Esophagus squamous epithelium (tissue), 5 donors: Measurements from ENCODE around the gene MTHFSD. TPM values are rescaled to one million over a fixed set of nuclear protein-coding genes. Genes with fewer than 3 reads are reported as not detected.
A peak's percentile ranks its signal among the peaks of the same experiment; 100 is the strongest.

Experiments
- DNase-seq: peaks from one replicate; lab custom pipeline; 2025; lab: John Stamatoyannopoulos, UW
- H3K27ac ChIP-seq, 4 donors: fragments of 200-600 bp; sonication (generic); one replicate each; pipeline ENCODE4 v1.5.1; 2016 to 2019; ENCODE audit warnings: mild to moderate bottlenecking in 1 of 4
- H3K27me3 ChIP-seq, 4 donors: fragments of 200-600 bp; sonication (generic); 1 replicate in 3 of 4; 2 replicates in 1 of 4; pipeline versions ENCODE4 v1.5.1 to v1.6.0; 2017 to 2021; ENCODE audit warnings: antibody characterized with exemption in 1 of 4
- H3K36me3 ChIP-seq, 3 donors: fragments of 200-600 bp; sonication (generic); one replicate each; pipeline ENCODE4 v1.5.1; 2016 to 2019
- H3K4me1 ChIP-seq, 3 donors: fragments of 200-600 bp; sonication (generic); one replicate each; pipeline ENCODE4 v1.5.1; 2017 to 2019
- H3K4me3 ChIP-seq, 4 donors: fragments of 200-600 bp; sonication (generic); 1 replicate in 3 of 4; 2 replicates in 1 of 4; pipeline ENCODE4 v1.5.1; 2016 to 2019; ENCODE audit warnings: mild to moderate bottlenecking in 2 of 4, moderate library complexity in 1 of 4
- H3K9me3 ChIP-seq, 3 donors: fragments of 200-600 bp; sonication (generic); one replicate each; pipeline ENCODE4 v1.5.1; 2016 to 2019
- CTCF ChIP-seq, 6 experiments: fragments of 450-650 bp in 4 of 6; fragments of 200-600 bp in 2 of 6; sonication (generic) in 2 of 6; IDR thresholded peaks; one replicate each; pipeline ENCODE4 v1.5.1; 2016 to 2019; ENCODE audit warnings: antibody characterized with exemption in 6 of 6, mild to moderate bottlenecking in 4 of 6, moderate library complexity in 4 of 6
- POLR2A ChIP-seq, 4 donors: fragments of 450-650 bp; IDR thresholded peaks; one replicate each; pipeline ENCODE4 v1.6.1; 2017; ENCODE audit warnings: antibody characterized with exemption in 4 of 4, mild to moderate bottlenecking in 4 of 4, moderate library complexity in 3 of 4
- WGBS, 2 donors: methylation state at CpG; one replicate each; pipeline ENCODE4 v1.1.5; 2018; 5-methylcytosine and 5-hydroxymethylcytosine counted together
- intact Hi-C: fragments of 100-400 bp; cut with DNase I; formaldehyde crosslinking; loops from one replicate; pipeline ENCODE4 v1.15.0; 2022
- total RNA-seq, 4 donors: library from RNA; depleted of rRNA; stranded (reverse); fragments of >200 nt; gene quantifications; one replicate each; pipeline ENCODE4 v1.1.0, GENCODE V29; 2016
- donor health status: DM: yes; HTN: yes; CAD: no.

MTHFSD gene
- total RNA-seq, 4 donors from 2014 or later = 10.7 to 17.7 (median 14.8) TPM

GRCh38 chr16:86490859-86491639, 64.0 kb downstream of the MTHFSD start:
- peaks cover 0 to 39% (median 5%) of the 10 kb centered on the region in 3 donors for H3K4me1 ChIP-seq
- H3K4me3 ChIP-seq = no peak overlapping the region
- no peak for DNase-seq
- H3K36me3 ChIP-seq = peaks cover 0 to 8% (median 0%) of the 10 kb centered on the region in 3 donors
- WGBS, 2 donors = 54 to 56% methylated on average over 10 to 13 of the region's 13 CpGs
- peaks cover 0 to 86% (median 8%) of the 10 kb centered on the region in 4 donors for H3K27me3 ChIP-seq
- TF ChIP-seq POLR2A (IDR thresholded peaks at IDR 0.05) (no peak), CTCF (IDR thresholded peaks at IDR 0.05) (no peak)
- H3K27ac ChIP-seq = peak overlapping the region; percentile 14 to 95 (median 76)
- no peaks in the 10 kb centered on the region for H3K9me3 ChIP-seq
- intact Hi-C loops = no loop called here

- peaks cover 0 to 5% (median 0%) of the 10 kb centered on the region in 3 donors for H3K4me1 ChIP-seq
- H3K27me3 ChIP-seq = peaks cover 0 to 60% (median 0%) of the 10 kb centered on the region in 4 donors
- H3K4me3 ChIP-seq = no peak overlapping the region
- DNase-seq = no peak
- WGBS, 2 donors = 61 to 76% methylated on average over 3 of the region's 3 CpGs
- H3K27ac ChIP-seq = no peak overlapping the region
- TF ChIP-seq POLR2A (IDR thresholded peaks at IDR 0.05) (no peak), CTCF (IDR thresholded peaks at IDR 0.05) (no peak)
- H3K36me3 ChIP-seq = peaks cover 0 to 8% (median 0%) of the 10 kb centered on the region in 3 donors
- H3K9me3 ChIP-seq = peaks cover 0 to 11% (median 7%) of the 10 kb centered on the region in 3 donors
- intact Hi-C loops = no loop called here
These were observed 69.3 kb downstream of the MTHFSD start for GRCh38 chr16:86485746-86486145.

- no peak for DNase-seq
- Histone ChIP-seq H3K9me3 (peaks cover 0 to 11% (median 7%) of the 10 kb centered on the region in 3 donors), H3K4me3 (no peak overlapping the region), H3K36me3 (peaks cover 0 to 3% (median 0%) of the 10 kb centered on the region in 3 donors), H3K27ac (no peak overlapping the region), H3K27me3 (peaks cover 0 to 59% (median 0%) of the 10 kb centered on the region in 4 donors), H3K4me1 (peaks cover 0 to 9% (median 3%) of the 10 kb centered on the region in 3 donors)
- intact Hi-C loops = no loop called here
- 38 to 70% methylated on average over 1 to 5 of the region's 5 CpGs for WGBS, 2 donors
- TF ChIP-seq POLR2A (IDR thresholded peaks at IDR 0.05) (no peak), CTCF (IDR thresholded peaks at IDR 0.05) (no peak)
These were observed 70.8 kb downstream of the MTHFSD start for GRCh38 chr16:86484240-86484639.

GRCh38 chr16:86481607-86482006, 73.4 kb downstream of the MTHFSD start:
- TF ChIP-seq CTCF (IDR thresholded peaks at IDR 0.05) (no peak), POLR2A (IDR thresholded peaks at IDR 0.05) (no peak)
- Histone ChIP-seq H3K9me3 (peaks cover 0 to 11% (median 7%) of the 10 kb centered on the region in 3 donors), H3K27ac (peak overlapping the region in 3 of 4 donors; percentile 67 to 81 (median 79)), H3K36me3 (no peaks in the 10 kb centered on the region), H3K4me3 (no peak overlapping the region), H3K4me1 (peaks cover 0 to 30% (median 13%) of the 10 kb centered on the region in 3 donors), H3K27me3 (peaks cover 0 to 69% (median 0%) of the 10 kb centered on the region in 4 donors)
- intact Hi-C loops = no loop called here
- WGBS, 2 donors = 59 to 91% methylated on average over 3 of the region's 3 CpGs
- DNase-seq = no peak

- intact Hi-C loops = no loop called here
- peaks cover 0 to 31% (median 13%) of the 10 kb centered on the region in 3 donors for H3K4me1 ChIP-seq
- TF ChIP-seq POLR2A (IDR thresholded peaks at IDR 0.05) = no peak
- TF ChIP-seq CTCF (IDR thresholded peaks at IDR 0.05) = no peak
- peak overlapping the region; percentile 46 to 81 (median 73) for H3K27ac ChIP-seq
- no peak overlapping the region for H3K4me3 ChIP-seq
- no peaks in the 10 kb centered on the region for H3K36me3 ChIP-seq
- 45 to 53% methylated on average over 4 to 7 of the region's 15 CpGs for WGBS, 2 donors
- no peak for DNase-seq
- H3K9me3 ChIP-seq = peaks cover 0 to 11% (median 7%) of the 10 kb centered on the region in 3 donors
- peaks cover 0 to 69% (median 0%) of the 10 kb centered on the region in 4 donors for H3K27me3 ChIP-seq
These were observed 74.6 kb downstream of the MTHFSD start for GRCh38 chr16:86480444-86480843.
